Kidney epithelial cell (primary cell): Measurements from ENCODE around the gene ACSF3. TPM values are rescaled to one million over a fixed set of nuclear protein-coding genes. Genes with fewer than 3 reads are reported as not detected.

ENCODE experiments used
- DNase-seq: peaks from one replicate; pipeline ENCODE4 v3.0.0-alpha.2; 2010; ENCODE audit warnings: low read depth
- H3K27me3 ChIP-seq: 2 replicates; pipeline ENCODE4 v1.6.0; 2011; ENCODE audit warnings: low read length; ENCODE audit not compliant: control insufficient read depth, insufficient read depth
- H3K36me3 ChIP-seq: 2 replicates; pipeline ENCODE4 v1.5.1; 2011; ENCODE audit warnings: low read length; ENCODE audit not compliant: control insufficient read depth, insufficient read depth
- H3K4me3 ChIP-seq: 2 replicates; pipeline ENCODE4 v1.5.1; 2011; ENCODE audit warnings: low read depth, mild to moderate bottlenecking, control low read depth, low read length
- total RNA-seq: library from RNA; depleted of rRNA; stranded (reverse); fragments of >200 nt; gene quantifications from 2 replicates; pipeline ENCODE4 v1.2.3, GENCODE V29; 2015
- TF ChIP-seq, protein P1 (sequence below): IDR thresholded peaks from 2 replicates; pipeline ENCODE4 v1.5.1; 2011; ENCODE audit warnings: mild to moderate bottlenecking, moderate library complexity, low read length, control low read depth, inconsistent platforms; ENCODE audit not compliant: insufficient read depth, poor library complexity, severe bottlenecking

The ACSF3 gene
- total RNA-seq, 1 donor from 2014 or later: 36.9 TPM

GRCh38 chr16:89050868-89051311 lies 42.8 kb upstream of the ACSF3 start:
- Histone ChIP-seq H3K36me3 (no peaks in the 10 kb centered on the region), H3K4me3 (no peak overlapping the region), H3K27me3 (peaks cover 35% of the 10 kb centered on the region)
- no peak for DNase-seq
- TF ChIP-seq, protein P1, sequence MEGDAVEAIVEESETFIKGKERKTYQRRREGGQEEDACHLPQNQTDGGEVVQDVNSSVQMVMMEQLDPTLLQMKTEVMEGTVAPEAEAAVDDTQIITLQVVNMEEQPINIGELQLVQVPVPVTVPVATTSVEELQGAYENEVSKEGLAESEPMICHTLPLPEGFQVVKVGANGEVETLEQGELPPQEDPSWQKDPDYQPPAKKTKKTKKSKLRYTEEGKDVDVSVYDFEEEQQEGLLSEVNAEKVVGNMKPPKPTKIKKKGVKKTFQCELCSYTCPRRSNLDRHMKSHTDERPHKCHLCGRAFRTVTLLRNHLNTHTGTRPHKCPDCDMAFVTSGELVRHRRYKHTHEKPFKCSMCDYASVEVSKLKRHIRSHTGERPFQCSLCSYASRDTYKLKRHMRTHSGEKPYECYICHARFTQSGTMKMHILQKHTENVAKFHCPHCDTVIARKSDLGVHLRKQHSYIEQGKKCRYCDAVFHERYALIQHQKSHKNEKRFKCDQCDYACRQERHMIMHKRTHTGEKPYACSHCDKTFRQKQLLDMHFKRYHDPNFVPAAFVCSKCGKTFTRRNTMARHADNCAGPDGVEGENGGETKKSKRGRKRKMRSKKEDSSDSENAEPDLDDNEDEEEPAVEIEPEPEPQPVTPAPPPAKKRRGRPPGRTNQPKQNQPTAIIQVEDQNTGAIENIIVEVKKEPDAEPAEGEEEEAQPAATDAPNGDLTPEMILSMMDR: no peak

DNA sequence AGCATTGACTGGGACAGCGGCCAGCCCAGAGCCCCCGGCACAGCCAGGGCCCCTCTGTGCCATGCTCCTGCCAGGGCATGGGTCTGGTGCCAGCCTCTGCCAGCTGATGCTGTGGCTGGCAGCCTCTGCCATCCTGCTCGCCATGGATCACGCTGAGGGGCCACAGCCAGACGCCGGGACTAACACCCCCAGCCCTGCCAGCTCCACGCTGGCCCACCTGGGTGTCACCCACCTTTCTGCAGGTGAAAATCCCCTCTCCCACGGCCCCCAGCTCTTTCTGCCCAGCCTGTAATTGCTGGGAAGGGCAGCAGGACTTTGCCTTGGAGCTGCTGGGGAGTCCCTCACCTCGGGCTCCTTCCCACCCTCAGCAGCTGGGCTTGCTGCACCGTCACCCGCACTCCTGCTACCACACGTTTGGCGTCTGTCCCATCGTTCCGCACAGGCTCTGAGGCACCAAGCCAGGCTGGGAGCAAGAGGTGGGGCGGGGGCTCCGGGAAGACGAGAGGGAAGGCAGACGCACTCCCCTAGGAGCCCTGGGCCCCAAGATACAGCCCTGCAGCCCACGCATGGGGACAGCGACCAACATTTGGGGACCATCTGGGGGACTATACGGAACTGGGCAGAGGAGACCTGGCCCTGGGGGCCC lies 42.0 kb upstream of the ACSF3 start:
- TF ChIP-seq, protein P1: no peak

DNA sequence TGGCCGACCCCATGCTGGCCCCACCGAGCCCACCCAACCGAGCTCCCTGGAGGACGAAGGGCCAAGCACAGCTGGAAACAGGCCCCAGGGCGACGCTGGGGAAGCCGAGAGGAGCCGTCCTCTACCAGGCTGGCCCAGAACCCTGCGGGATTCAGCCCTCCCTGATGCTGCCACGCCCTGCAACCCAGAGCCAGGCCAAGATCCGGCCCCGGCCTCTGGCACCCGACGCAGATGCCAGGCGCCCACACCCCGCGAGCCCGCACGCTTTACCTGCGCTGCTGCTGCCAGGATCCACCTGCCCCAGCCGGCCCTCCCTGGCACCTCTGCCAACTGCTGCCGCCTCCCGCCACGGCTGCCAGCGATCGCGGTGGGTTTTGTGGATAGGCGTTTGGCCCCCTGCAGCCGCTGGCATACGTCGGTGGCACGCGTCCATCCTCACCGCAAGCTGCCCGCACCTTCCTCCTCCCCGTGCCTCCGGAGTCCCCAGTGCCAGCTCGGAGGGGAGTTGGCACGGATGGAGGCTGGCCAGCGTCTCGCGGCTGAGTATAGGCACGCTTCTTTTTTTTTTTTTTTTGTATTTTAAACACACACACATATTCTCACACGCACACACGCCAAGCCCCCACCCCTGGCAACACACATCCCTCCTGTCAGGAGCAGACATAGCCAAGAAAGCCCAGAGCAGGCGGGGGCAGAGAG lies 41.3 kb upstream of the ACSF3 start:
- Histone ChIP-seq H3K27me3 (peaks cover 39% of the 10 kb centered on the region), H3K4me3 (no peak overlapping the region), H3K36me3 (no peaks in the 10 kb centered on the region)
- no peak for DNase-seq
- TF ChIP-seq, protein P1: no peak

More for the DNA sequence above, 42.0 kb upstream of the ACSF3 start:
- H3K27me3 ChIP-seq: peaks cover 36% of the 10 kb centered on the region
- DNase-seq: no peak
- no peak overlapping the region for H3K4me3 ChIP-seq
- H3K36me3 ChIP-seq: no peaks in the 10 kb centered on the region

GRCh38 chr16:89052890-89053724 lies 40.5 kb upstream of the ACSF3 start:
- TF ChIP-seq, protein P1: no peak
- Histone ChIP-seq H3K36me3 (no peaks in the 10 kb centered on the region), H3K27me3 (peaks cover 39% of the 10 kb centered on the region), H3K4me3 (no peak overlapping the region)
- DNase-seq: no peak

DNA sequence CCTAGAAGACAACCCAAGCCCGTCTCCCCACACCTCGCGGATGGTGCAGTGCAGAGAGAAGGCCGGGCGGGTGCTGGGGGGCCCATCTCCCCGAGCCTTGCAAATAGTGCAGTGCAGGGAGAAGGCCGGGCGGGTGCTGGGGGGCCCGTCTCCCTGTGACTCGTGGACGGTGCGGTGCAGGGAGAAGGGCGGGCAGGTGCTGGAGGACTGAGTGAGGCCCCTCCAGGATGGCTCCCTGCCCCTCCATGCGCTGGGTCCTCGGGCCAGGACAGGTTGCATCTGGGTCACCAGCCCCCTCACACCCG lies 40.0 kb upstream of the ACSF3 start:
- H3K27me3 ChIP-seq: peaks cover 37% of the 10 kb centered on the region
- H3K4me3 ChIP-seq: no peak overlapping the region

More for the DNA sequence above, 40.0 kb upstream of the ACSF3 start:
- H3K36me3 ChIP-seq: no peaks in the 10 kb centered on the region
- TF ChIP-seq, protein P1: no peak
- DNase-seq: no peak
